Endodermal cell (in vitro differentiated cells): ENCODE results near the gene HDAC4. TPM values are rescaled to one million over a fixed set of nuclear protein-coding genes. Genes with fewer than 3 reads are reported as not detected.

ENCODE experiments used
- DNase-seq: peaks from one replicate; pipeline ENCODE4 v3.0.0-alpha.2; 2017
- H3K27ac ChIP-seq: 2 replicates; pipeline ENCODE4 v1.5.1; 2013; ENCODE audit warnings: mild to moderate bottlenecking, low read depth, low read length, moderate library complexity
- H3K27me3 ChIP-seq: 2 replicates; pipeline ENCODE4 v1.6.1; 2013; ENCODE audit warnings: mild to moderate bottlenecking, low read length, moderate library complexity; ENCODE audit not compliant: insufficient read depth, control insufficient read depth, poor library complexity, severe bottlenecking
- H3K36me3 ChIP-seq: 2 replicates; pipeline ENCODE4 v1.7.0; 2013; ENCODE audit warnings: mild to moderate bottlenecking, low read length, moderate library complexity; ENCODE audit not compliant: control insufficient read depth, insufficient read depth
- H3K4me1 ChIP-seq: one replicate; pipeline ENCODE4 v1.7.0; 2013; ENCODE audit warnings: low read length; ENCODE audit not compliant: control insufficient read depth, insufficient read depth
- H3K4me3 ChIP-seq: 2 replicates; pipeline ENCODE4 v1.5.1; 2013; ENCODE audit warnings: mild to moderate bottlenecking, low read length, moderate library complexity
- H3K9ac ChIP-seq: 2 replicates; pipeline ENCODE4 v1.6.1; 2013; ENCODE audit warnings: mild to moderate bottlenecking, low read length, moderate library complexity; ENCODE audit not compliant: poor library complexity, severe bottlenecking; ENCODE audit errors: extremely low read depth
- H3K9me3 ChIP-seq: 2 replicates; pipeline ENCODE4 v1.6.1; 2013; ENCODE audit warnings: mild to moderate bottlenecking, low read length, moderate library complexity; ENCODE audit not compliant: control insufficient read depth
- H3K27ac Mint-ChIP-seq: 2 replicates; pipeline ENCODE4 v1.8.0; 2020; ENCODE audit warnings: mixed read lengths
- H3K27me3 Mint-ChIP-seq: 2 replicates; pipeline ENCODE4 v1.8.0; 2021; ENCODE audit warnings: mild to moderate bottlenecking, mixed read lengths; ENCODE audit not compliant: insufficient read depth
- H3K36me3 Mint-ChIP-seq: 2 replicates; pipeline ENCODE4 v1.8.0; 2020; ENCODE audit warnings: low read depth, mixed read lengths
- H3K4me1 Mint-ChIP-seq: 2 replicates; pipeline ENCODE4 v1.8.0; 2020; ENCODE audit warnings: mixed read lengths
- H3K4me3 Mint-ChIP-seq: 2 replicates; pipeline ENCODE4 v1.8.0; 2020; ENCODE audit warnings: mild to moderate bottlenecking, moderate library complexity, mixed read lengths
- H3K9me3 Mint-ChIP-seq: 2 replicates; pipeline ENCODE4 v1.8.0; 2020; ENCODE audit warnings: mild to moderate bottlenecking, mixed read lengths
- WGBS, 2 experiments: methylation state at CpG; one replicate each; pipeline versions ENCODE4 v1.1.5 to v1.1.7; 2013; ENCODE audit warnings: missing lambda C conversion rate in 2 of 2, mixed read lengths in 1 of 2; ENCODE audit not compliant: insufficient coverage in 1 of 2, insufficient read length in 1 of 2; 5-methylcytosine and 5-hydroxymethylcytosine counted together
- total RNA-seq, 2 donors: library from RNA; stranded (reverse); fragmentation: NEBNext Ultra II Directional in 1 of 2; extraction: Animal tissue kit (Norgen Biotek cat#: 25700) in 1 of 2; gene quantifications; 2 replicates in 1 of 2; 3 replicates in 1 of 2; pipeline ENCODE4 v1.2.1, GENCODE V29; 2021
- TF ChIP-seq, protein P1 (sequence below): fragments of 200-600 bp; sonication (generic); conservative IDR thresholded peaks from 2 replicates; pipeline ENCODE4 v1.5.0; 2021; ENCODE audit warnings: antibody characterized with exemption, mild to moderate bottlenecking

The HDAC4 gene
- total RNA-seq, 2 donors from 2014 or later, result 45.7 to 51.2 TPM

- H3K4me1 Mint-ChIP-seq, result no peaks in the 10 kb centered on the region
- no peaks in the 10 kb centered on the region for H3K27me3 ChIP-seq
- no peaks in the 10 kb centered on the region for H3K4me1 ChIP-seq
- no peaks in the 10 kb centered on the region for H3K36me3 ChIP-seq
- no peaks in the 10 kb centered on the region for H3K9me3 Mint-ChIP-seq
- TF ChIP-seq, protein P1, sequence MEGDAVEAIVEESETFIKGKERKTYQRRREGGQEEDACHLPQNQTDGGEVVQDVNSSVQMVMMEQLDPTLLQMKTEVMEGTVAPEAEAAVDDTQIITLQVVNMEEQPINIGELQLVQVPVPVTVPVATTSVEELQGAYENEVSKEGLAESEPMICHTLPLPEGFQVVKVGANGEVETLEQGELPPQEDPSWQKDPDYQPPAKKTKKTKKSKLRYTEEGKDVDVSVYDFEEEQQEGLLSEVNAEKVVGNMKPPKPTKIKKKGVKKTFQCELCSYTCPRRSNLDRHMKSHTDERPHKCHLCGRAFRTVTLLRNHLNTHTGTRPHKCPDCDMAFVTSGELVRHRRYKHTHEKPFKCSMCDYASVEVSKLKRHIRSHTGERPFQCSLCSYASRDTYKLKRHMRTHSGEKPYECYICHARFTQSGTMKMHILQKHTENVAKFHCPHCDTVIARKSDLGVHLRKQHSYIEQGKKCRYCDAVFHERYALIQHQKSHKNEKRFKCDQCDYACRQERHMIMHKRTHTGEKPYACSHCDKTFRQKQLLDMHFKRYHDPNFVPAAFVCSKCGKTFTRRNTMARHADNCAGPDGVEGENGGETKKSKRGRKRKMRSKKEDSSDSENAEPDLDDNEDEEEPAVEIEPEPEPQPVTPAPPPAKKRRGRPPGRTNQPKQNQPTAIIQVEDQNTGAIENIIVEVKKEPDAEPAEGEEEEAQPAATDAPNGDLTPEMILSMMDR, result peak; percentile 31
- H3K9ac ChIP-seq, result no peak overlapping the region
- H3K27me3 Mint-ChIP-seq, result peaks cover 1% of the 10 kb centered on the region
- WGBS, 2 experiments, result 87 to 90% methylated on average over 19 to 25 of the region's 25 CpGs
- DNase-seq, result peak; percentile 81
- H3K4me3 ChIP-seq, result no peak overlapping the region
- H3K9me3 ChIP-seq, result no peaks in the 10 kb centered on the region
- no peaks in the 10 kb centered on the region for H3K36me3 Mint-ChIP-seq
- no peak overlapping the region for H3K4me3 Mint-ChIP-seq
- H3K27ac ChIP-seq, result no peak overlapping the region
- no peak overlapping the region for H3K27ac Mint-ChIP-seq
These were observed 374.0 kb downstream of the HDAC4 start for GRCh38 chr2:239026711-239027361.

GRCh38 chr2:239025951-239026461 is 374.8 kb downstream of the HDAC4 start:
- DNase-seq, result no peak
- Histone ChIP-seq H3K27ac (no peak overlapping the region), H3K9ac (no peak overlapping the region), H3K4me1 (no peaks in the 10 kb centered on the region), H3K4me3 (no peak overlapping the region), H3K9me3 (no peaks in the 10 kb centered on the region), H3K27me3 (no peaks in the 10 kb centered on the region), H3K36me3 (no peaks in the 10 kb centered on the region)
- TF ChIP-seq, protein P1, result no peak
- H3K4me3 Mint-ChIP-seq, result no peak overlapping the region
- no peaks in the 10 kb centered on the region for H3K4me1 Mint-ChIP-seq
- peaks cover 1% of the 10 kb centered on the region for H3K27me3 Mint-ChIP-seq
- 88 to 90% methylated on average over 6 to 14 of the region's 14 CpGs for WGBS, 2 experiments
- no peaks in the 10 kb centered on the region for H3K36me3 Mint-ChIP-seq
- H3K27ac Mint-ChIP-seq, result no peak overlapping the region
- H3K9me3 Mint-ChIP-seq, result no peaks in the 10 kb centered on the region

- TF ChIP-seq, protein P1, result no peak
- WGBS, 2 experiments, result 89 to 93% methylated on average over 8 to 16 of the region's 20 CpGs
- no peak for DNase-seq
- Histone ChIP-seq H3K27ac (no peak overlapping the region), H3K27me3 (no peaks in the 10 kb centered on the region), H3K9me3 (no peaks in the 10 kb centered on the region), H3K36me3 (no peaks in the 10 kb centered on the region), H3K9ac (no peak overlapping the region), H3K4me1 (no peaks in the 10 kb centered on the region), H3K4me3 (no peak overlapping the region)
- Mint-ChIP-seq H3K36me3 (no peaks in the 10 kb centered on the region), H3K4me3 (no peak overlapping the region), H3K9me3 (no peaks in the 10 kb centered on the region), H3K27ac (no peak overlapping the region), H3K27me3 (peaks cover 1% of the 10 kb centered on the region), H3K4me1 (no peaks in the 10 kb centered on the region)
These were observed 375.6 kb downstream of the HDAC4 start for GRCh38 chr2:239025096-239025801.
